AG10803 (cell line): ENCODE data around the gene TARS3.
A peak's percentile ranks its signal among the peaks of the same experiment; 100 is the strongest.
"Not testable (repeated sequence)": the region's sequence is repeated elsewhere in the genome, so short reads cannot be mapped to it uniquely, and the experiment has no call there.

ENCODE experiments used
- DNase-seq: peaks from one replicate; pipeline ENCODE4 v3.0.0; 2010; ENCODE audit warnings: low read depth
- H3K4me3 ChIP-seq: 2 replicates; pipeline ENCODE4 v1.5.1; 2011; ENCODE audit warnings: mild to moderate bottlenecking, low read length, control low read depth
- CTCF ChIP-seq: conservative IDR thresholded peaks from 2 replicates; pipeline ENCODE4 v1.5.1; 2011; ENCODE audit warnings: mild to moderate bottlenecking, low read length, control low read depth, inconsistent platforms

Gene TARS3

GRCh38 chr15:101667881-101668280 is 56.4 kb downstream of the TARS3 start:
- H3K4me3 ChIP-seq = no peak overlapping the region
- no peak for TF ChIP-seq CTCF
- DNase-seq = no peak

GRCh38 chr15:101664303-101664913 is 59.9 kb downstream of the TARS3 start:
- peak; percentile 11 for DNase-seq
- H3K4me3 ChIP-seq = no peak overlapping the region
- TF ChIP-seq CTCF = peak; percentile 41

GRCh38 chr15:101662203-101662602 is 62.1 kb downstream of the TARS3 start:
- H3K4me3 ChIP-seq = no peak overlapping the region
- no peak for DNase-seq
- TF ChIP-seq CTCF = no peak

- H3K4me3 ChIP-seq = no peak overlapping the region
- no peak for DNase-seq
- no peak for TF ChIP-seq CTCF
These were observed 64.3 kb downstream of the TARS3 start for GRCh38 chr15:101660005-101660404.

GRCh38 chr15:101657968-101658784 is 66.1 kb downstream of the TARS3 start:
- DNase-seq = no peak
- TF ChIP-seq CTCF = no peak
- H3K4me3 ChIP-seq = no peak overlapping the region

- no peak for DNase-seq
- no peak for TF ChIP-seq CTCF
- H3K4me3 ChIP-seq = no peak overlapping the region
These were observed 67.1 kb downstream of the TARS3 start for GRCh38 chr15:101657171-101657570.

- not testable (repeated sequence) for DNase-seq
These were observed 69.5 kb downstream of the TARS3 start for GRCh38 chr15:101654624-101655337.

More at GRCh38 chr15:101654624-101655337, 69.5 kb downstream of the TARS3 start:
- not testable (repeated sequence) for H3K4me3 ChIP-seq
